Psoas muscle (tissue), 8 donors: ENCODE results near the gene PRKACA. TPM values are rescaled to one million over a fixed set of nuclear protein-coding genes. Genes with fewer than 3 reads are reported as not detected.

ENCODE experiments used
- ATAC-seq, 4 donors: fragments of 200-7000 bp; cut with Tn5 transposase; one replicate each; pipeline ENCODE4 v1.9.1; 2020; ENCODE audit warnings: moderate library complexity in 3 of 4, mild to moderate bottlenecking in 2 of 4
- DNase-seq, 2 donors: peaks; one replicate each; pipeline ENCODE4 v3.0.0-alpha.2; 2020
- H3K27ac ChIP-seq: fragments of 200-600 bp; one replicate; pipeline ENCODE4 v1.8.0; 2022
- H3K27me3 ChIP-seq, 3 donors: fragments of 200-600 bp in 1 of 3; one replicate each; pipeline versions ENCODE4 v1.6.1 to v1.8.0; 2013 to 2022; ENCODE audit warnings: low read length in 2 of 3, mild to moderate bottlenecking in 2 of 3, moderate library complexity in 1 of 3; ENCODE audit not compliant: insufficient read depth in 3 of 3
- H3K36me3 ChIP-seq, 2 donors: fragments of 200-600 bp in 1 of 2; one replicate each; pipeline versions ENCODE4 v1.6.1 to v1.8.0; 2013 to 2022; ENCODE audit warnings: low read depth in 1 of 2, mild to moderate bottlenecking in 1 of 2, moderate library complexity in 1 of 2; ENCODE audit not compliant: insufficient read depth in 1 of 2
- H3K4me1 ChIP-seq: fragments of 200-600 bp; one replicate; pipeline ENCODE4 v1.8.0; 2022
- H3K4me3 ChIP-seq: fragments of 200-600 bp; one replicate; pipeline ENCODE4 v1.8.0; 2022; ENCODE audit warnings: mild to moderate bottlenecking
- H3K9me3 ChIP-seq: fragments of 200-600 bp; one replicate; pipeline ENCODE4 v1.8.0; 2022
- CTCF ChIP-seq: fragments of 200-600 bp; IDR thresholded peaks from one replicate; pipeline ENCODE4 v1.8.0; 2022; ENCODE audit warnings: antibody characterized with exemption
- WGBS, 3 donors: extraction: QIAGEN DNeasy Blood & Tissue Kit; methylation state at CpG; one replicate each; pipeline versions ENCODE4 v1.1.6 to v1.1.7; 2013; 5-methylcytosine and 5-hydroxymethylcytosine counted together
- intact Hi-C, 2 donors: fragments of 100-400 bp; cut with DNase I; formaldehyde crosslinking; loops; one replicate each; pipeline versions ENCODE4 v1.11.0 to v1.14.2; 2022
- polyA plus RNA-seq, 3 donors: library from polyadenylated mRNA; stranded (reverse); fragments of 200-250 nt; gene quantifications; one replicate each; pipeline ENCODE4 v1.2.3, GENCODE V29; 2013
- total RNA-seq, 4 donors: library from RNA; stranded (reverse); fragmentation: NEBNext Ultra II Directional in 2 of 4; extraction: Animal tissue kit (Norgen Biotek cat#: 25700) in 2 of 4; gene quantifications; one replicate each; pipeline versions ENCODE4 v1.2.1 to v1.2.4, GENCODE V29; 2021 to 2023
- donor health status: healthy with polysubstance abuse.
- donor health status: DM: no; HTN: no; CAD: no; lungs with moderate emphysema.
- donor health status: Bipolar disorder and iron deficiency.
- donor health status: healthy.
- donor health status: DM: yes; HTN: yes; CAD: no.
- donor health status: DM: no; HTN: no; CAD: no.
- donor health status: DM: no; HTN: no; CAD: no.
- donor health status: DM: yes; HTN: yes; CAD: no.

Gene PRKACA
- total and polyA plus RNA-seq, 7 donors: 99.3 to 509 (median 209) TPM

DNA sequence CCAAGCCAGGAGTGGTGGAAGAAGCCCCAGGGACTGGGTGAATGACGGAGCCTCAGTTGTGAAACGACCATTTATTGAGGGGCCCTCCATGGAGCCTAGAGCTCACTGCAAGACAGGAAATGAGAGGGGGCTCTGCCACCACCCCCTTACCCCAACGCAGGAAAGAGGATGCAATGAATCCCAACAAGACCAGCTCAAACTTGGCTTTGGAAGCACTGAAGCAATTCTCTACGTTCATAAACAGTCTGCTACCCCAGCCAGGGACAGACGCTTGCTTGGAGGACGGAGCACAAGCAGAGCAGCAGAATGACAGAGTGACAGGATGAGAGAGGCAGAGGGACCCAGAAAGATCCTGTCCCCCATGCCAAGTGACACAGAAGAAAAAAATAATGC is 1.0 kb downstream of the PRKACA start:
- no peaks in the 10 kb centered on the region for H3K9me3 ChIP-seq
- no peak for DNase-seq
- WGBS, 3 donors: 4 to 6% (median 6%) methylated on average over 6 of the region's 6 CpGs

DNA sequence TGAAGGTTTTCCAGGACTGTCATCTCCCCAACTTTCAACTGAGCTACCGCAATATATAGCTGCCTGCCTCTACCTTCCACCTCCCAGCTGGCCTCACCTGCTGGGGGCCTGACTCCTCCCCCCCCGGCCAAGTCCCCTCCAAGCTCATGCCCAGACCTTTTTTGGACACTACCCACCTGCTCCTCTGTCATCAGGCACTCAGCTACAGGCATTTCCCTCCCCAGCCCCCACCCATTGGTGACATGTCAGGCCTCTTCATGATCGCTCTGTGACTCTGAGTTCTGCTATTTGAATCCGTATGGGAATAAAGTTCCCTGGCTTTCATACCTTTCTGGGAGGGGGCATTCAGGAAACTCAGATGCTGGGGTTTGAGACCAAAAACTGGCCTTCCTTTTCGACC is 1.8 kb downstream of the PRKACA start:
- 49 to 55% (median 49%) methylated on average over 5 of the region's 5 CpGs for whole genome bisulfite sequencing, 3 donors
- no peak for ATAC-seq
- intact Hi-C loops: loop anchor here in 1 of 2 donors (2.0 to 5.0 kb wide), 2 partner anchors 21 to 33 kb away; partner anchors contain the start of gene ASF1B
- no peak for DNase-seq
- no peaks in the 10 kb centered on the region for H3K27me3 ChIP-seq
- H3K9me3 ChIP-seq: no peaks in the 10 kb centered on the region
- no peak for TF ChIP-seq CTCF
- H3K27ac ChIP-seq: peak overlapping the region; percentile 88
- H3K36me3 ChIP-seq: no peaks in the 10 kb centered on the region
- peak overlapping the region; percentile 90 for H3K4me3 ChIP-seq
- H3K4me1 ChIP-seq: peaks cover 72% of the 10 kb centered on the region

More for the DNA sequence above, 1.0 kb downstream of the PRKACA start:
- H3K36me3 ChIP-seq: no peaks in the 10 kb centered on the region
- no peaks in the 10 kb centered on the region for H3K27me3 ChIP-seq
- H3K4me1 ChIP-seq: peaks cover 66% of the 10 kb centered on the region
- ATAC-seq: no peak
- peak overlapping the region; percentile 90 for H3K4me3 ChIP-seq
- H3K27ac ChIP-seq: peak overlapping the region; percentile 88
- no peak for TF ChIP-seq CTCF
- intact Hi-C loops: loop anchor here in 1 of 2 donors (5.0 kb wide), 1 partner anchor 34 kb away; no protein-coding TSS in a partner anchor

- intact Hi-C loops: loop anchor here in 1 of 2 donors (2.0 to 5.0 kb wide), 2 partner anchors 22 to 33 kb away; partner anchors contain the start of gene ASF1B
- WGBS, 3 donors: 28 to 38% (median 34%) methylated on average over 9 of the region's 9 CpGs
- peaks cover 64% of the 10 kb centered on the region for H3K4me1 ChIP-seq
- no peaks in the 10 kb centered on the region for H3K9me3 ChIP-seq
- ATAC-seq (peak in 3 of 4 donors; percentile 9 to 38 (median 16)), DNase-seq (peak; percentile 71 to 86)
- no peaks in the 10 kb centered on the region for H3K36me3 ChIP-seq
- peak overlapping the region; percentile 88 for H3K27ac ChIP-seq
- no peaks in the 10 kb centered on the region for H3K27me3 ChIP-seq
- peak; percentile 65 for TF ChIP-seq CTCF
- peak overlapping the region; percentile 59 for H3K4me3 ChIP-seq
Observed at GRCh38 chr19:14114854-14115253, 2.7 kb downstream of the PRKACA start.

GRCh38 chr19:14114439-14114838 is 3.1 kb downstream of the PRKACA start:
- DNase-seq (no peak), ATAC-seq (no peak)
- Histone ChIP-seq H3K36me3 (no peaks in the 10 kb centered on the region), H3K4me1 (peaks cover 60% of the 10 kb centered on the region), H3K9me3 (no peaks in the 10 kb centered on the region), H3K4me3 (peak overlapping the region; percentile 59), H3K27me3 (no peaks in the 10 kb centered on the region), H3K27ac (peak overlapping the region; percentile 88)
- intact Hi-C loops: loop anchor here in 1 of 2 donors (2.0 kb wide), 1 partner anchor 22 kb away; the partner anchor contains the start of gene ASF1B
- 58 to 77% (median 66%) methylated on average over 7 of the region's 7 CpGs for WGBS, 3 donors
- no peak for TF ChIP-seq CTCF
